Trophoblast cell (in vitro differentiated cells and primary cell): ENCODE data around the gene C3orf22.

Experiments
- DNase-seq, 2 donors: peaks; one replicate each; pipeline ENCODE4 v3.0.0-alpha.2; 2016
- H2AFZ ChIP-seq: 2 replicates; pipeline ENCODE4 v1.6.1; 2013; ENCODE audit warnings: low read length, moderate library complexity, mild to moderate bottlenecking; ENCODE audit not compliant: insufficient read depth, poor library complexity
- H2AK5ac ChIP-seq: 2 replicates; pipeline ENCODE4 v1.6.1; 2013; ENCODE audit warnings: mild to moderate bottlenecking, low read length
- H2BK120ac ChIP-seq: 2 replicates; pipeline ENCODE4 v1.6.1; 2013; ENCODE audit warnings: low read length, mild to moderate bottlenecking, moderate library complexity; ENCODE audit not compliant: insufficient read depth, poor library complexity
- H2BK12ac ChIP-seq: 2 replicates; pipeline ENCODE4 v1.6.1; 2013; ENCODE audit warnings: mild to moderate bottlenecking, low read length, moderate library complexity
- H2BK5ac ChIP-seq: 2 replicates; pipeline ENCODE4 v1.6.1; 2013; ENCODE audit warnings: low read length, low read depth, moderate library complexity, mild to moderate bottlenecking; ENCODE audit not compliant: poor library complexity
- H3K14ac ChIP-seq: 2 replicates; pipeline ENCODE4 v1.6.1; 2013; ENCODE audit warnings: mild to moderate bottlenecking, low read length
- H3K18ac ChIP-seq: 2 replicates; pipeline ENCODE4 v1.6.1; 2013; ENCODE audit warnings: mild to moderate bottlenecking, low read length
- H3K23ac ChIP-seq: 2 replicates; pipeline ENCODE4 v1.6.1; 2013; ENCODE audit warnings: low read length
- H3K27ac ChIP-seq: 2 replicates; pipeline ENCODE4 v1.5.1; 2013; ENCODE audit warnings: low read depth, mild to moderate bottlenecking, inconsistent platforms, low read length, moderate library complexity
- H3K27me3 ChIP-seq: 2 replicates; pipeline ENCODE4 v1.6.1; 2013; ENCODE audit warnings: inconsistent platforms, mild to moderate bottlenecking, low read length, moderate library complexity; ENCODE audit not compliant: insufficient read depth
- H3K36me3 ChIP-seq, 2 experiments: 1 replicate in 1 of 2; 2 replicates in 1 of 2; pipeline ENCODE4 v1.6.1; 2013; ENCODE audit warnings: low read length in 2 of 2, mild to moderate bottlenecking in 2 of 2, moderate library complexity in 1 of 2; ENCODE audit not compliant: insufficient read depth in 2 of 2, control insufficient read depth in 1 of 2
- H3K4ac ChIP-seq: 2 replicates; pipeline ENCODE4 v1.6.1; 2013; ENCODE audit warnings: low read depth, mild to moderate bottlenecking, low read length, moderate library complexity
- H3K4me1 ChIP-seq, 2 experiments: 1 replicate in 1 of 2; 2 replicates in 1 of 2; pipeline ENCODE4 v1.6.1; 2013; ENCODE audit warnings: low read length in 2 of 2, mild to moderate bottlenecking in 2 of 2, moderate library complexity in 1 of 2; ENCODE audit not compliant: insufficient read depth in 2 of 2, control insufficient read depth in 1 of 2
- H3K4me2 ChIP-seq: 2 replicates; pipeline ENCODE4 v1.6.1; 2013; ENCODE audit warnings: inconsistent platforms, mild to moderate bottlenecking, low read length, moderate library complexity
- H3K4me3 ChIP-seq: 2 replicates; pipeline ENCODE4 v1.5.1; 2013; ENCODE audit warnings: mild to moderate bottlenecking, low read depth, low read length, inconsistent platforms
- H3K79me1 ChIP-seq: one replicate; pipeline ENCODE4 v1.6.1; 2013; ENCODE audit warnings: low read length
- H3K79me2 ChIP-seq: 2 replicates; pipeline ENCODE4 v1.6.1; 2013; ENCODE audit warnings: low read length, mild to moderate bottlenecking; ENCODE audit not compliant: control insufficient read depth, insufficient read depth, poor library complexity
- H3K9ac ChIP-seq: 2 replicates; pipeline ENCODE4 v1.6.1; 2013; ENCODE audit warnings: mild to moderate bottlenecking, low read length
- H3K9me3 ChIP-seq: 2 replicates; pipeline ENCODE4 v1.6.1; 2013; ENCODE audit warnings: low read depth, mild to moderate bottlenecking, control low read depth, inconsistent platforms, low read length; ENCODE audit not compliant: insufficient read depth
- H4K12ac ChIP-seq: 2 replicates; pipeline ENCODE4 v1.6.1; 2013; ENCODE audit warnings: low read depth, mild to moderate bottlenecking, low read length, moderate library complexity
- H4K8ac ChIP-seq: 2 replicates; pipeline ENCODE4 v1.6.1; 2013; ENCODE audit warnings: low read depth, mild to moderate bottlenecking, low read length, moderate library complexity
- H4K91ac ChIP-seq: one replicate; pipeline ENCODE4 v1.6.1; 2013; ENCODE audit warnings: low read depth, mild to moderate bottlenecking, low read length, moderate library complexity
- WGBS: extraction: QIAGEN DNeasy Blood & Tissue Kit; methylation state at CpG from one replicate; pipeline ENCODE4 v1.1.7; 2013; ENCODE audit warnings: missing lambda C conversion rate; ENCODE audit not compliant: insufficient read length, insufficient coverage; ENCODE audit errors: extremely low coverage; 5-methylcytosine and 5-hydroxymethylcytosine counted together

The C3orf22 gene

DNA sequence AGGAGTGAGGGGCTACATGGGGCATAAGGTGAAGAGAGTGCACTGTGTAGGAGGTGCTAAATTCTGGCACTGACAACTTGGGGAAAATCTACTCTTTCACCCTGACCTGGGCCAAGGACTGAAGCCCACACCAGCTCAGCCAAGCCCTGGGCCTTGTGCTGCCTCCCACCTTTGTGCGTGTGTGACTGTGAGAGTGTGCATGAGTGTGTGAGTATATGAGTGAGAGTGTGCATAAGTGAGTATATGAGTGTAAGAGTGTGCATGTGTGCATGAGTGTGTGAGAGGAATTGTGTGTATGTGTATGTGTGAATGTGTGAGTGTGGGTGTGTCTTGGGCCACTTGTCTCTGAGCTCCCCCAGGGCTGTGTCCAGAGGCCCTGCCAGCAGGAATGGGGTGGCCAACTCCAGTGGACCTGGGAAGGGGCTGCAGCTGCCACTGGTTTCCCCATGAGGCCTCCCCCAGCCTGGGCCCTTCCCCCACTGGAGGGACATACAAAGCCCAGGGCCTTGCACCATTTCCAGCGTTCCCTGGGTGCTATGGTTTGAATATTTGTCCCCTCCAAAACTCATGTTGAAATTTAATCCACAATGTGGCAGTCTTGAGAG, 15.2 kb downstream of the C3orf22 start:
- Histone ChIP-seq H3K4me2 (no peak overlapping the region), H3K27me3 (no peaks in the 10 kb centered on the region), H3K4ac (no peak overlapping the region), H3K27ac (no peak overlapping the region), H3K14ac (no peak overlapping the region), H4K91ac (no peak overlapping the region), H2AK5ac (no peak overlapping the region), H2BK12ac (no peak overlapping the region), H3K4me1 (no peaks in the 10 kb centered on the region), H2BK5ac (no peak overlapping the region), H3K36me3 (no peaks in the 10 kb centered on the region), H2BK120ac (no peak overlapping the region), H3K4me3 (no peak overlapping the region), H3K18ac (no peak overlapping the region), H3K9me3 (peaks cover 7% of the 10 kb centered on the region), H4K8ac (no peak overlapping the region), H3K23ac (no peak overlapping the region), H3K79me1 (no peaks in the 10 kb centered on the region), H3K9ac (no peak overlapping the region), H3K79me2 (no peaks in the 10 kb centered on the region), H4K12ac (no peak overlapping the region), H2AFZ (no peak overlapping the region)
- no peak for DNase-seq
- no CpG with 5 or more reads among the region's 2 CpGs for WGBS

DNA sequence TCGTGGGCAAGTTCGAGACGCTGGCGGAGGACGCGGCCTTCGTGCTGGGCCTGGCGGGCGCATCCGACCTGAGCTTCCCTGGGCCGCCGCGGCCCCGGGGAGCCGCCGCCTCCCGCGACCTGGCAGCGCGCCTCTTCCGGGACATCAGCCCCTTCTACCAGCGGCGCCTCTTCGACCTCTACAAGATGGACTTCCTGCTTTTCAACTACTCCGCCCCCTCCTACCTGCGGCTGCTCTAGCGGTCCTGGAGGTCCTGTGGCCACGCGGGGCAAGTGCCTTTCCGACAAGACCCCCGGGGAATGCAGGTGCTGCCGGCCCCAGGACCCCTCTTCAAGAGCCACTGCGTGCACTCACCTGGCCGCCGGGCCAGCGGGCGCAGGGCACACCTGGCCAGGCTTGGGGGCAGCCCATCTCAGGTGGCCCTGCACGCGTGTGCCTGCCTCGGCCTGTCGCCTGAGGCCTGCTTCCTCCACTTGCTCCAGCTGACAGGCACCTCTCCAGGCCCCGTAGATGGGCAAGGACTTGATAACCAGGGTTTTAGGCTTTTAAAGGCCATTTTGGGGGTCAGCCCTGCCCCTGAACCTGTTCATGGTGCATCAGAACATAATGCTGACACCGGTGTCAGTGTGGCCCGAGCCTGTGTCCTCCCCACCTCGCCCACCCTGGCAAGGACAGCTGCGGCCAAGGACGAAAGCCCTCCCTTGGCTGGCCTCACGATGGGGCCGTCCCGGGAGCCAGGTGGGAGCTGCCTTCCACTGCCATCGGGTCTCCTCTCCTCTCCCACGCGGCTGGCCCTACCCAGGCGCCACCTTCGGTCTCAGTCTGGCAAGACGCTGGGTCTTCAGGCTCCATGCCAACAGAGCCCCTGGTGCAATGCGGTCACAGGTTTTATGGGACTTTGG, 16.1 kb downstream of the C3orf22 start:
- Histone ChIP-seq H3K27me3 (no peaks in the 10 kb centered on the region), H3K18ac (no peak overlapping the region), H4K8ac (no peak overlapping the region), H3K9ac (no peak overlapping the region), H2BK12ac (no peak overlapping the region), H3K79me1 (no peaks in the 10 kb centered on the region), H3K9me3 (peaks cover 7% of the 10 kb centered on the region), H3K4me1 (no peaks in the 10 kb centered on the region), H3K4me3 (no peak overlapping the region), H2AFZ (no peak overlapping the region), H3K4ac (no peak overlapping the region), H2BK120ac (no peak overlapping the region), H4K91ac (no peak overlapping the region), H3K23ac (no peak overlapping the region), H3K79me2 (no peaks in the 10 kb centered on the region), H3K36me3 (no peaks in the 10 kb centered on the region), H3K4me2 (no peak overlapping the region), H4K12ac (no peak overlapping the region), H2AK5ac (no peak overlapping the region), H3K27ac (no peak overlapping the region), H2BK5ac (no peak overlapping the region), H3K14ac (no peak overlapping the region)
- no peak for DNase-seq
- no CpG with 5 or more reads among the region's 57 CpGs for WGBS

DNA sequence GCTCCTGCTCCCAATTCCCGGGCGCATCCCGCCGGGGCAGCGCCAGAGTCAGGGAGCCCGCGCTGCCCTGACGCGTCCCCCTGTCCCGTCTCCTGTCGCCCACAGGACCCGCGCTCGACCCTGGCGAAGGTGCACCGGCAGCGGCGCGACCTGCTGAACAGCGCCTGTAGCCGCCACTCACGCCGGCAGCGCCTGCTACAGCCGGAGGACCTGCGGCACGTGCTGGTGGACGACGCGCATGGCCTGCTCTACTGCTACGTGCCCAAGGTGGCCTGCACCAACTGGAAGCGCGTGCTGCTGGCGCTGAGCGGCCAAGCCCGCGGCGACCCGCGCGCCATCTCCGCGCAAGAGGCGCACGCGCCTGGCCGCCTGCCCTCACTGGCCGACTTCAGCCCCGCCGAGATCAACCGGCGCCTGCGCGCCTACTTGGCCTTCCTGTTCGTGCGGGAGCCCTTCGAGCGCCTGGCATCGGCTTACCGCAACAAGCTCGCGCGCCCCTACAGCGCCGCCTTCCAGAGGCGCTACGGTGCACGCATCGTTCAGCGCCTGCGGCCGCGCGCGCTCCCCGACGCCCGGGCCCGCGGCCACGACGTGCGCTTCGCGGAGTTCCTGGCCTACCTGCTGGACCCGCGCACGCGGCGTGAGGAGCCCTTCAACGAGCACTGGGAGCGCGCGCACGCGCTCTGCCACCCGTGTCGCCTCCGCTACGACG, 16.9 kb downstream of the C3orf22 start:
- Histone ChIP-seq H3K18ac (no peak overlapping the region), H4K8ac (no peak overlapping the region), H3K4me2 (no peak overlapping the region), H3K4me3 (no peak overlapping the region), H2AK5ac (no peak overlapping the region), H2BK120ac (no peak overlapping the region), H2BK5ac (no peak overlapping the region), H3K14ac (no peak overlapping the region), H3K27me3 (no peaks in the 10 kb centered on the region), H3K4me1 (no peaks in the 10 kb centered on the region), H3K9me3 (peaks cover 7% of the 10 kb centered on the region), H4K12ac (peak overlapping the region; percentile 20), H3K79me2 (no peaks in the 10 kb centered on the region), H2BK12ac (no peak overlapping the region), H3K36me3 (no peaks in the 10 kb centered on the region), H4K91ac (no peak overlapping the region), H3K4ac (no peak overlapping the region), H3K79me1 (no peaks in the 10 kb centered on the region), H3K27ac (no peak overlapping the region), H2AFZ (no peak overlapping the region), H3K9ac (no peak overlapping the region), H3K23ac (no peak overlapping the region)
- no peak for DNase-seq
- no CpG with 5 or more reads among the region's 101 CpGs for WGBS

DNA sequence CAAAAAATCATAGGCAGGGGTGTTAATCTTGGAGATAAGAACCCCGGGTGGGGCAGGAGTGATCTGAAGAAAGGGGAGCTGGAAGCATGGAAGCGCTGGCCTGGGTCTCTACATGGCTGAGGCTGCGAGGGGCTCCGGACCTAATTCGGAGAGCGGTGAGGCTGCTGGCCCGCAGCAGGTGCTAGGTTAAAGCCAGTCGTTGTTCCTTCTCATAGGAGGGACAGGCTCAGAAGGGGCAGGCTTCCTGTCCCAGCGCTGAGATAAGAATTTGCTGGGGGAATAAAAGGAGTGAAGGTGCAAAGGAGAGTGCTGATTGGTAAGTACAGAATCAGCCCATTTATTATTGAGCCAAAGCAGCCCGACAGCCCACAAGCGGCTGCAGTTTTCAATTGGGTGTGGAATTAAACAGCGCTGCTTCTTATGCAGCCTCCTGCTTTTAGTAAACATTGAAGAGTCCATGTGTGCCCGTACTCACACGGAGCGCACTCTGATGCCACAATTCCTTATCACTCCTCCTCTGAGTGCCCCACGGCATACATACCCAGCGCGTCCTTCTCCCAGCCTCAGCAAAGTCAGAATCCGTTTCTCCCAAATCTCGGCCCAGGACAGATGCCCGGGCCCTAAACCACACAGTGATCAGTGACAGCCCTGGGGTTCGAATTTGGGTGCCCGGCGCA, 17.6 kb downstream of the C3orf22 start:
- Histone ChIP-seq H3K4ac (no peak overlapping the region), H2BK120ac (no peak overlapping the region), H2AK5ac (no peak overlapping the region), H3K9ac (no peak overlapping the region), H4K8ac (no peak overlapping the region), H2AFZ (no peak overlapping the region), H3K79me1 (no peaks in the 10 kb centered on the region), H4K12ac (no peak overlapping the region), H3K36me3 (no peaks in the 10 kb centered on the region), H3K23ac (no peak overlapping the region), H4K91ac (no peak overlapping the region), H3K4me3 (no peak overlapping the region), H3K4me2 (no peak overlapping the region), H2BK5ac (no peak overlapping the region), H3K9me3 (peaks cover 7% of the 10 kb centered on the region), H3K18ac (no peak overlapping the region), H2BK12ac (no peak overlapping the region), H3K27ac (no peak overlapping the region), H3K4me1 (no peaks in the 10 kb centered on the region), H3K27me3 (no peaks in the 10 kb centered on the region), H3K79me2 (no peaks in the 10 kb centered on the region), H3K14ac (no peak overlapping the region)
- WGBS = no CpG with 5 or more reads among the region's 24 CpGs
- DNase-seq = no peak
